ENCODE results near the gene C18orf32.

DNA sequence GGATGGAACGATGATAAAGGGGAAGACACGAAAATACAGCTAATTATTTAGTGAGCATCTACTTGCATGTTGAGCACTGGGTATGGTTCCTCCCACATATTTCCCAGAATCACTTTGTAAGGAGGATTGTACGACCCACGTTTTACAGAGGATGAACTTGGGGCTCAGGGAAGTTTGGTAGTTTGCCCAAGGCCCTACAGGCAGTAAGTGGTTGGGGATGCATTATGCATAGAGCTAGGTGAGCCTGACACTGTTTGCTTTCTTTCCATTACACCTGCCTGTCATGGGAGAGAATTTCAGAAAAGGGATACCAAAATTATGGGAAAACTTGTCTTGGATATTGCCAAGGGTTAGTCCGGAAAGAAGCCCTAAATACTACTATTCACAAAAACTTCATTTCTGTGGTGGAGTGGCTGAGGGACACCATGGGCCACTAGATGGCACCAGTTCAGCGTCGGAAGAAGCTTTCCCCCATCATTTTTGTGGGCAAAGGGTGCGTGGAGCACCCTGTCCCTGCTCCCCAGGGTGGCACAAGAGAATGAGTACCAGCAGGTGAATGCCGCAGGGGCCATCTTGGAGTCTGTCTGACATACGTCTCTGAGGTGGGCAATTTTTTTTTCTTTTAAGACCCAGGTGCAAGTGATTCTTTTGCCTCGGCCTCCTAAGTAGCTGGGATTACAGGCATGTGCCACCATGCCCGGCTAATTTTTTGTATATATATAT lies 23.5 kb upstream of the C18orf32 start:
- no peak for TF ChIP-seq RFX5 (IDR thresholded peaks at IDR 0.05)
- peak; percentile 77 for TF ChIP-seq CTCF (IDR thresholded peaks at IDR 0.05)
- TF ChIP-seq MAX (IDR thresholded peaks at IDR 0.05): no peak

Data from A549 (cell line).